ENCODE measurements around the gene KCNK10. TPM values are rescaled to one million over a fixed set of nuclear protein-coding genes. Genes with fewer than 3 reads are reported as not detected.

The KCNK10 gene
- polyA plus RNA-seq, 1 of the 3 experiments (the other 2 are of a cell fraction) = not detected

GRCh38 chr14:88325883-88326282, 2.8 kb upstream of the KCNK10 start:
- Histone ChIP-seq H2AFZ (ENCODE audit: low read depth) (no peak overlapping the region), H3K9ac (no peak overlapping the region), H3K27me3 (ENCODE audit: insufficient read depth) (peaks cover 32% of the 10 kb centered on the region), H3K79me2 (ENCODE audit: insufficient read depth) (no peaks in the 10 kb centered on the region), H3K9me3 (no peaks in the 10 kb centered on the region), H3K9me2 (no peaks in the 10 kb centered on the region), H4K20me1 (ENCODE audit: insufficient read depth) (no peaks in the 10 kb centered on the region), H3K4me3 (ENCODE audit: low read depth in 2 of 2, low read length in 1 of 2) (no peak overlapping the region), H3K36me3 (replicated peaks in 1 of 2; ENCODE audit: control insufficient read depth in 1 of 2, insufficient read depth in 2 of 2, low read length in 1 of 2) (no peaks in the 10 kb centered on the region), H3K4me2 (no peak overlapping the region), H3F3A (replicated peaks; ENCODE audit: insufficient read depth) (no peaks in the 10 kb centered on the region), H3K4me1 (ENCODE audit: control insufficient read depth in 1 of 2, insufficient read depth in 2 of 2, low read depth in 1 of 2, low read length in 1 of 2) (no peaks in the 10 kb centered on the region; a peak in 1 of 4 replicates), H3K27ac (ENCODE audit: low read depth in 2 of 2, low read length in 1 of 2) (no peak overlapping the region)
- WGBS (ENCODE audit: low lambda C conversion rate) = 19% methylated on average over 5 of the region's 5 CpGs
- DNase-seq = no peak
- TF ChIP-seq MXI1 (IDR thresholded peaks at IDR 0.05; ENCODE audit: low read depth, low read length) = no peak
- TF ChIP-seq RAD21 (IDR thresholded peaks at IDR 0.05; ENCODE audit: low read length) = no peak
- no peak for TF ChIP-seq JUND (IDR thresholded peaks at IDR 0.05)
- no peak for TF ChIP-seq POLR2AphosphoS5 (IDR thresholded peaks at IDR 0.05; ENCODE audit: low read depth, low read length)
- no peak for TF ChIP-seq USF1 (IDR thresholded peaks at IDR 0.05; ENCODE audit: borderline replicate concordance, low read depth)
- TF ChIP-seq EZH2phosphoT487 (IDR thresholded peaks at IDR 0.05; ENCODE audit: borderline replicate concordance, low read depth) = no peak
- TF ChIP-seq SIN3A (IDR thresholded peaks at IDR 0.05; ENCODE audit: borderline replicate concordance, low read depth, low read length) = no peak
- no peak for TF ChIP-seq RFX5 (IDR thresholded peaks at IDR 0.05; ENCODE audit: low read length)
- no peak for TF ChIP-seq CTCF (IDR thresholded peaks at IDR 0.05)
- no peak for TF ChIP-seq TEAD4 (IDR thresholded peaks at IDR 0.05; ENCODE audit: borderline replicate concordance, insufficient read depth)
- TF ChIP-seq RCOR1 (IDR thresholded peaks at IDR 0.05; ENCODE audit: low read length) = no peak
- no peak for TF ChIP-seq RXRA (IDR thresholded peaks at IDR 0.05; ENCODE audit: borderline replicate concordance, low read depth)
- no peak for TF ChIP-seq FOXM1 (IDR thresholded peaks at IDR 0.05; ENCODE audit: low read depth)
- ChIA-PET CTCF (interaction anchor here (1.4 to 3.1 kb wide), 2 partner anchors 26 to 136 kb away, joined by 4 to 12 read pairs; no protein-coding TSS in a partner anchor), POLR2A (no interaction called here)

GRCh38 chr14:88324930-88325329, 1.9 kb upstream of the KCNK10 start:
- POLR2A ChIA-PET = no interaction called here
- no peaks in the 10 kb centered on the region; a peak in 1 of 4 replicates for H3K4me1 ChIP-seq (ENCODE audit: control insufficient read depth in 1 of 2, insufficient read depth in 2 of 2, low read depth in 1 of 2, low read length in 1 of 2)
- peaks cover 32% of the 10 kb centered on the region for H3K27me3 ChIP-seq (ENCODE audit: insufficient read depth)
- H3K4me2 ChIP-seq = no peak overlapping the region
- CTCF ChIA-PET = interaction anchor here (3.1 kb wide), 1 partner anchor 135 kb away, joined by 12 read pairs; no protein-coding TSS in a partner anchor
- H3K36me3 ChIP-seq (replicated peaks in 1 of 2; ENCODE audit: control insufficient read depth in 1 of 2, insufficient read depth in 2 of 2, low read length in 1 of 2) = no peaks in the 10 kb centered on the region
- no peaks in the 10 kb centered on the region for H3K9me2 ChIP-seq
- no peak overlapping the region for H3K27ac ChIP-seq (ENCODE audit: low read depth in 2 of 2, low read length in 1 of 2)
- H3K9me3 ChIP-seq = no peaks in the 10 kb centered on the region
- H3K4me3 ChIP-seq (ENCODE audit: low read depth in 2 of 2, low read length in 1 of 2) = no peak overlapping the region
- H3F3A ChIP-seq (replicated peaks; ENCODE audit: insufficient read depth) = no peaks in the 10 kb centered on the region
- TF ChIP-seq TEAD4 (IDR thresholded peaks at IDR 0.05; ENCODE audit: borderline replicate concordance, insufficient read depth) (no peak), USF1 (IDR thresholded peaks at IDR 0.05; ENCODE audit: borderline replicate concordance, low read depth) (no peak), ZBTB33 (IDR thresholded peaks at IDR 0.05; ENCODE audit: borderline replicate concordance, low read depth) (no peak), ELF1 (IDR thresholded peaks at IDR 0.05) (no peak), JUND (IDR thresholded peaks at IDR 0.05) (no peak), RFX5 (IDR thresholded peaks at IDR 0.05; ENCODE audit: low read length) (no peak), RCOR1 (IDR thresholded peaks at IDR 0.05; ENCODE audit: low read length) (no peak), POLR2AphosphoS5 (IDR thresholded peaks at IDR 0.05; ENCODE audit: low read depth, low read length) (no peak), MAX (IDR thresholded peaks at IDR 0.05; ENCODE audit: low read depth) (no peak), NRF1 (IDR thresholded peaks at IDR 0.05; ENCODE audit: low read depth, low read length) (no peak), EP300 (IDR thresholded peaks at IDR 0.05; ENCODE audit: borderline replicate concordance in 1 of 2, low read depth in 1 of 2, low read length in 1 of 2) (no peak), GABPA (IDR thresholded peaks at IDR 0.05; ENCODE audit: low read depth) (no peak), RAD21 (IDR thresholded peaks at IDR 0.05; ENCODE audit: low read length) (no peak)
- no peak overlapping the region for H3K9ac ChIP-seq
- 62% methylated on average over 6 of the region's 6 CpGs for WGBS (ENCODE audit: low lambda C conversion rate)
- H3K79me2 ChIP-seq (ENCODE audit: insufficient read depth) = no peaks in the 10 kb centered on the region
- no peak for DNase-seq
- H2AFZ ChIP-seq (ENCODE audit: low read depth) = no peak overlapping the region
- no peaks in the 10 kb centered on the region for H4K20me1 ChIP-seq (ENCODE audit: insufficient read depth)

All from SK-N-SH (cell line).